GM21737 (cell line): ENCODE data around the gene GFRA1.

Experiments
- ATAC-seq: cut with Tn5 transposase; IDR thresholded peaks from one replicate; pipeline ENCODE4 v1.9.1; 2021; ENCODE audit warnings: mild to moderate bottlenecking, moderate library complexity; ENCODE audit not compliant: unreplicated experiment

The GFRA1 gene

GRCh38 chr10:116270771-116271592 is 2.0 kb downstream of the GFRA1 start:
- no peak for ATAC-seq

GRCh38 chr10:116270126-116270770 is 2.8 kb downstream of the GFRA1 start:
- no peak for ATAC-seq

DNA sequence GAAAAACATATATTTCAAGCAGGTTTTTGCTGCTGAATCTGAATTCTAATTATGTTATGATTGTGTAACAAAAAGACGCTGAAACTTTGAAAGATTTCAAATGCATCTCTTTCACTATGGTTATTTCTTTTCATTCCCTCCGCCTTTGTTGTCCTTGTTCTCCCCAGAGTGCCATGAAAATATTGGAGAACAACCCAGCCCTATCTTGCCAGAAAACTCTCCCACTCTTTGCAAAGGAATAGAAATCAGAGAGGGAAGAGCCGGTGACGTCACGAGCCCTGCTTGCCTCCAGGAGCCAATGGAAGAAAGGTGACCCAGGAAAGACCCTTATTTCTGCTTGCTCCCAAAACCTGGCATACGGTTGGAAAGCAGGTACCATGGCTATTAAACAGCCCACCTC is 3.4 kb downstream of the GFRA1 start:
- no peak for ATAC-seq

- ATAC-seq, result no peak
Measured at GRCh38 chr10:116268976-116269375, 4.0 kb downstream of the GFRA1 start.

- ATAC-seq, result no peak
Measured at GRCh38 chr10:116265686-116266085, 7.3 kb downstream of the GFRA1 start.

GRCh38 chr10:116263870-116264655 is 8.9 kb downstream of the GFRA1 start:
- no peak for ATAC-seq

DNA sequence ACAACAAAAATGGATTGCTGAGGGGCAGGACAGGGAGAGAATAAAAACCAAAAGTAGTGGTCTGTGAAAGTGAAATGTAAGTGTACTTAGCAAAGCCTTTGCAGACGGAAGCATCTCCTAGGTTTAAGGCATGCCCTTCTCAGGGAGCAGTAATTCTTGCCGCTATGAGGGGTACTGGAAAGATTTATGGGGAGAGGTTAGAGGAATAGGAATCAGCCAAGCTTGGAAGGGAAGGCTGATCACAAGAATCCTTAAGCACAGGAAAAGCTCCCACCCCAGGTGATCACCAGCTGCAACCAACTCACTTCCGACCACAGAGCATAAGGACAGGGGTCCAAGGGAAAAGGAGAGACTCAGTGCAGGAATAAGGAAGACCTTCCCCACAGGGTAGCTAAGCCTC is 10.3 kb downstream of the GFRA1 start:
- no peak for ATAC-seq

GRCh38 chr10:116260599-116260998 is 12.4 kb downstream of the GFRA1 start:
- ATAC-seq, result no peak

DNA sequence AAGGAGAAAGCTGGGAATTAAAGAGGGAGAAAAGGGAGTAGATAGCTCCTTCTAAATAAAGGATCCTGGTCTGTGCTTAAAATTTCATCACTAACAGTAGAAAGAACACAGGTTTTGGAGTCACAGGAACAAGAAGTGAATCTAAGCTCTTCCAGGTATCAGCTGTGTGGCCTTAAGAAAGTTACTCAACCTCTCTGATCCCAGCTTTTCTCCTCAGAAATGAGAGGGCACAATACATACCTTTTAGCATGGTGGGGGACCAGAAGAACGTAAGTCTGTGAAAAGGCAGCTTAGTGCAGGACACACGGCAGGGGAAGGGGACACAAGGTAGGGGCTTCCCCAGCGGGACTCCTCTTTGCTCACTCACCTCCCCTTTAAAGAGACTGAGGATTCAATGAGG is 13.4 kb downstream of the GFRA1 start:
- ATAC-seq, result no peak

GRCh38 chr10:116257785-116258184 is 15.2 kb downstream of the GFRA1 start:
- ATAC-seq, result no peak

DNA sequence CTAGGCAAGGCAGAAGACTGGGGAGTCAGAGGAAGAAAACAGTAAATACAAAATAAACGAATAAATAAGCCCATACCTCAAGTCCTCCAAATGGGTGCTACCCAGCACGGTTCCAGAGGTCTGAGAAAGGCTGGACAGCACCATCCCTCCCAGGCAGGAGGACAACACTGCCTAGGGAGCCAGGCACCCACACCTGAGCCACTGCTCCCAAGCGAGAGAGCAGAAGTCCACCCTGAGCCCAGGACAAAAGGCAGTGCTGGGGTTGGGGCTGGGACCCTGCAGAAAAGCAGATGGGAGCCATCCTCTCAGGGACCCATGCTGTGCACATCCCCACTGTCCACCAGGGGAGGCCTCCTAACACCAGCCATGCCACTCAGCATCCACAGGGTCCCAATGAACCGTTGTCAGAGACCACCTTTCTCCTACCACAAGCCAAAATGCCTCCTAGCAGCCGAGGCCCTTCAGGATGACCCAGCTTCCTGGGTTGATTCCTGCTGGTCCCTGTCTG is 16.2 kb downstream of the GFRA1 start:
- no peak for ATAC-seq

GRCh38 chr10:116255886-116256751 is 16.9 kb downstream of the GFRA1 start:
- no peak for ATAC-seq

DNA sequence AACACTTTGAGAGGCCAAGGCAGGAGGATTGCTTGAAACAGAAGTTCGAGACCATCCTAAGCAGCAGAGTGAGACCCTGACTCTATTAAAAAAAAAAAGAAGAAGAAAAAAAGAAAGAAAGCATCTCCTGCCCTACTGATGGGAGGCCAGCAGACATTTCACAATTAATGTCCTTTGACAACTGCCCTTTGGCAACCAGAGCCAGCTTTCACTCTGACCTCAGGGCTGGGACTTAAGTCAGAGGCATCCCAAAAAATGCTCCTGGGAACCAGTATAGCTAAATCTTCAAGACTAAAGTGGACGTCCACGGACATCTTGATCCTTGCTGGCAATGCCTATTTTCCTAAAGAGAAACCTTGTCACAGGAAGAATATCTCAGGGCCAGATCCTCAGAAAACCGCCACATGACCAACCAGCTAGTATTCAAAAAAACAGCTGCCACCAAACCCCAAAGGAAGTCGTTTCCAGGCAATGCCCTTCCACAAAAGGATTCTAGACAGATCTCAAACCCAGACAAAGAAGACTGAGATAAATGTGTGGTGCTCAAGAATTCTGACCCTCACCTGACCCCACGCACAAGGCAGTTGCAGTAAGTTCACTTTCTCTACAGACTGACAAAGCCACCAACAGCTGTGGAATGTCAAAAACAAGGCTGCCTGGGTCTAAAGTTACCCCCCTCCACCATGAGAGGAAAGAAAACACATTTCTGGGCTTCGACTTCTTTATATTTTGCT is 18.4 kb downstream of the GFRA1 start:
- ATAC-seq, result no peak

- no peak for ATAC-seq
Measured at GRCh38 chr10:116253716-116254115, 19.3 kb downstream of the GFRA1 start.

GRCh38 chr10:116251602-116252395 is 21.2 kb downstream of the GFRA1 start:
- no peak for ATAC-seq

- no peak for ATAC-seq
Measured at GRCh38 chr10:116247691-116248090, 25.3 kb downstream of the GFRA1 start.

- ATAC-seq, result no peak
Measured at GRCh38 chr10:116246263-116246662, 26.7 kb downstream of the GFRA1 start.

DNA sequence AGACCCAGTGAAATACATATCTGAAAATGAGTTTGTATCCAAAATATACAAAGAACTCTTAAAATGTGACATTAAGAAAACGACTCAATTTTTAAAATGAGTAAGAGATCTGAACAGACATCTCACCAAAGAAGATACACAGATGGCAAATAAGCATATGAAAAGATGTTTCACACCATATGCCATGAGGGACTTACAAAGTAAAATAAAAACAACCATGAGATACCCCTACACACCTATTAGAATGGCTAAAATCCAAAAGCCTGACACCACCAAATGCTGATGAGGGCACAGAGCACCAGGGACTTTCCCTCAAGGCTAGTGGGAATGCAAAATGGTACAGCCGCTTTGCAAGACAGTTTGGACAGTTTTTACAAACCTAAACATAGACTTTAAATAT is 27.9 kb downstream of the GFRA1 start:
- ATAC-seq, result no peak
